ENCODE measurements around the gene STK17B. TPM values are rescaled to one million over a fixed set of nuclear protein-coding genes. Genes with fewer than 3 reads are reported as not detected.

The STK17B gene
- total RNA-seq, 1 experiment from 2014 or later = 16.9 TPM

GRCh38 chr2:196173505-196173904 is 2.1 kb upstream of the STK17B start:
- Histone ChIP-seq H3K9me3 (ENCODE audit: control insufficient read depth in 1 of 2, insufficient read depth in 1 of 2, low read depth in 1 of 2, low read length in 2 of 2) (no peaks in the 10 kb centered on the region), H3K36me3 (ENCODE audit: control insufficient read depth in 1 of 2, insufficient read depth in 2 of 2, low read length in 2 of 2) (no peaks in the 10 kb centered on the region), H4K20me1 (ENCODE audit: insufficient read depth) (no peaks in the 10 kb centered on the region), H3K9me2 (ENCODE audit: insufficient read depth) (no peaks in the 10 kb centered on the region), H3K4me1 (ENCODE audit: control insufficient read depth in 1 of 2, insufficient read depth in 2 of 2, low read length in 2 of 2) (peaks cover 0 to 17% of the 10 kb centered on the region in 2 experiments; a peak in 3 of 4 replicates), H3K79me2 (ENCODE audit: insufficient read depth, low read length) (peaks cover 23% of the 10 kb centered on the region), H3K9ac (ENCODE audit: low read length) (no peak overlapping the region), H3K4me2 (ENCODE audit: low read length) (no peak overlapping the region), H3K4me3 (replicated peaks in 1 of 2; ENCODE audit: low read depth in 1 of 2, low read length in 2 of 2) (no peak overlapping the region), H3K27me3 (ENCODE audit: insufficient read depth, low read length) (0 out of 2 replicates have a peak, but pooled peaks cover 5% of the 10 kb centered on the region), H2AFZ (ENCODE audit: low read depth, low read length, poor library complexity, severe bottlenecking) (no peak overlapping the region), H3K27ac (ENCODE audit: low read depth, low read length) (no peak overlapping the region)
- DNase-seq (ENCODE audit: low read depth, low spot score) = no peak
- ChIA-PET RAD21 (ENCODE audit: low non-redundant PET in 1 of 2, low total read pairs in 2 of 2, uncharacterized antibody in 2 of 2, unreplicated experiment in 2 of 2) (no interaction called here), POLR2A (no interaction called here), CTCF (no interaction called here)
- intact Hi-C loops (cut with micrococcal nuclease) = no loop called here
- no peak for TF ChIP-seq JUND (IDR thresholded peaks at IDR 0.05)
- TF ChIP-seq SIN3A (IDR thresholded peaks at IDR 0.05; ENCODE audit: low read depth) = no peak
- TF ChIP-seq POLR2AphosphoS5 (IDR thresholded peaks at IDR 0.05; ENCODE audit: low read depth, low read length) = no peak
- TF ChIP-seq, protein P1, sequence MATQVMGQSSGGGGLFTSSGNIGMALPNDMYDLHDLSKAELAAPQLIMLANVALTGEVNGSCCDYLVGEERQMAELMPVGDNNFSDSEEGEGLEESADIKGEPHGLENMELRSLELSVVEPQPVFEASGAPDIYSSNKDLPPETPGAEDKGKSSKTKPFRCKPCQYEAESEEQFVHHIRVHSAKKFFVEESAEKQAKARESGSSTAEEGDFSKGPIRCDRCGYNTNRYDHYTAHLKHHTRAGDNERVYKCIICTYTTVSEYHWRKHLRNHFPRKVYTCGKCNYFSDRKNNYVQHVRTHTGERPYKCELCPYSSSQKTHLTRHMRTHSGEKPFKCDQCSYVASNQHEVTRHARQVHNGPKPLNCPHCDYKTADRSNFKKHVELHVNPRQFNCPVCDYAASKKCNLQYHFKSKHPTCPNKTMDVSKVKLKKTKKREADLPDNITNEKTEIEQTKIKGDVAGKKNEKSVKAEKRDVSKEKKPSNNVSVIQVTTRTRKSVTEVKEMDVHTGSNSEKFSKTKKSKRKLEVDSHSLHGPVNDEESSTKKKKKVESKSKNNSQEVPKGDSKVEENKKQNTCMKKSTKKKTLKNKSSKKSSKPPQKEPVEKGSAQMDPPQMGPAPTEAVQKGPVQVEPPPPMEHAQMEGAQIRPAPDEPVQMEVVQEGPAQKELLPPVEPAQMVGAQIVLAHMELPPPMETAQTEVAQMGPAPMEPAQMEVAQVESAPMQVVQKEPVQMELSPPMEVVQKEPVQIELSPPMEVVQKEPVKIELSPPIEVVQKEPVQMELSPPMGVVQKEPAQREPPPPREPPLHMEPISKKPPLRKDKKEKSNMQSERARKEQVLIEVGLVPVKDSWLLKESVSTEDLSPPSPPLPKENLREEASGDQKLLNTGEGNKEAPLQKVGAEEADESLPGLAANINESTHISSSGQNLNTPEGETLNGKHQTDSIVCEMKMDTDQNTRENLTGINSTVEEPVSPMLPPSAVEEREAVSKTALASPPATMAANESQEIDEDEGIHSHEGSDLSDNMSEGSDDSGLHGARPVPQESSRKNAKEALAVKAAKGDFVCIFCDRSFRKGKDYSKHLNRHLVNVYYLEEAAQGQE (IDR thresholded peaks at IDR 0.05; ENCODE audit: low read depth) = no peak
- TF ChIP-seq ZBTB33 (IDR thresholded peaks at IDR 0.05; ENCODE audit: extremely low read depth, insufficient replicate concordance, low read length) = no peak
- TF ChIP-seq, protein P2, sequence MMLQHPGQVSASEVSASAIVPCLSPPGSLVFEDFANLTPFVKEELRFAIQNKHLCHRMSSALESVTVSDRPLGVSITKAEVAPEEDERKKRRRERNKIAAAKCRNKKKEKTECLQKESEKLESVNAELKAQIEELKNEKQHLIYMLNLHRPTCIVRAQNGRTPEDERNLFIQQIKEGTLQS (IDR thresholded peaks at IDR 0.05) = no peak
- ATAC-seq = no peak
- no TSS peak for BruUV-seq (replicated peaks)

All from HCT116 (cell line).